COLO829 (cell line): ENCODE measurements around the gene SERPINA6.
"Not testable (repeated sequence)": the region's sequence is repeated elsewhere in the genome, so short reads cannot be mapped to it uniquely, and the experiment has no call there.

Experiments
- DNase-seq: peaks from one replicate; pipeline ENCODE4 v3.0.0; 2012; ENCODE audit warnings: low spot score

Gene SERPINA6

DNA sequence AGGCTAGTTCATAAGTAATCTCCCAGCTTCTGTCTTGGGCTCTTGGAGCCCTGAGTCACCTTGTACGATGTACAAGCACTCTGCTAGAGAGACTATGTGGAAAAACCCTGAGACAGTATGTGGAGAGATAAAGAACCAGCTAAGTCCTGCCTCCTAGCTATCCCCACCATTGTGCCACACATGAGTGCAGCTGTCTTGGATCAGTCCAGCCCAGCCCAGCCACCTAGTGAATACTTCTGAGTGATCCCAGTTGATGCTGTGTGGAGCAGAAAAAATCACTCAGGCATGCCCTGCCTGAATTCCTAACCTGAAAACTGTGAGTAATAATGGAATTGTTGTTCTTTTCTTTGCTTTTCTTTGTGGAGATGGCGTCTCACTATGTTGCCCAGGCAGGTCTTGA lies 5.1 kb upstream of the SERPINA6 start:
- DNase-seq: no peak

DNA sequence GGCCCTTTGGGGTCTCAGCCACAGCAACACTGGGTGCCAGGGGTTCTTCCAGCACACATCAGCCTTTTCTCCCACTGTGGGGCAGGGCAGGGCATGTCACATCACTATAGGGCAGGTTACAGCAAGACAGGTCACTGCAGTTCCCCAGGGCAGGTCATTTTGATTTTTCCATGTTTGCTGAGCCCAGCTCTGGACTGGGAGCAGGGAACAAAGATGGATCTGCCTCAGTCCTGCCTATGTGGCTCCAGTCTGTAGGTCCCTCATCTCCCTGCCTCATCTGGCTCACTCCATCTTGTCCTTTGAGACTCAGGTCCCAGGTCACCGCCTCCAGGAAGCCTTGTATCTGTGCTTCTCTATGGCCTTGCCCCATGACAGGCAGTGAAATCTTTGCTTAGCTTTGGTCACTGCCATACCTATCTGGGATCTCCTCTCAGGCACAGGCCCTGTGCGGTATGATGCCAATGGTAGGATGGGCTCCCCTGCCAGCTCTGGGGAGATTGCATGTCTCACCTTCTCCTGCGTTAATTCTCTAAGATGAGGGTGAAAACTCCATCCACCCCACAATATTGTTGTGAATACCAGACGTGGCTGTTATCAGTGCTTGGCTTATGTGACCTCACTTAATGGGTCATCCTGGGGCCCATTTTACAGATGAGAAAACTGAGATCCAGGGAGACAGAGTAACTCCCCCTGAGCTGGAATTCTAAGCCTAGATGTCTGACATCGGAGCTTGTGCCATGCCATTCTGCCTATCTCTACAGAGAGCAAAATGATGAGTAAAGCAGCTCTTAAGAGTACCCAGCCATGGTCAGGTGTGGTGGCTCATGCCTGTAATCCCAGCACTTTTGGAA lies 1.5 kb downstream of the SERPINA6 start:
- DNase-seq: no peak

DNA sequence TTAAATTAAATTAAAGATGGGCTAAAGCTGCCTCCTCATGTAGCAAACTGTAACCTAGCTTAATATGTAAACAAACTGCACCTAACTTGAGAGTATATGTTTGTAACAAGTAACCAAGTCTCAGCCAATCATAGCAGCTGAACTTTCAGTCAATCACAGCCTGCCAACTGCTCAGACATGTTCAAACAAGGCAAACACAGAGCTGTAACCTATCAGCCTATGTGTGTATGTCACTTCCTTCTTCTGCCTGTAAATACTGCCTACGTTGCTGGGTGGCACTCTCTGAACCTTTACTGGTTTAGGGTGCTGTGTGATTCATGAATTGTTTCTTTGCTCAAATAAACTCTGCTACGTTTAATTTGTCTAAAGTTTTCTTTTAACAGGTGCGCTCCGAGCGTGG lies 2.9 kb downstream of the SERPINA6 start:
- DNase-seq: no peak

DNA sequence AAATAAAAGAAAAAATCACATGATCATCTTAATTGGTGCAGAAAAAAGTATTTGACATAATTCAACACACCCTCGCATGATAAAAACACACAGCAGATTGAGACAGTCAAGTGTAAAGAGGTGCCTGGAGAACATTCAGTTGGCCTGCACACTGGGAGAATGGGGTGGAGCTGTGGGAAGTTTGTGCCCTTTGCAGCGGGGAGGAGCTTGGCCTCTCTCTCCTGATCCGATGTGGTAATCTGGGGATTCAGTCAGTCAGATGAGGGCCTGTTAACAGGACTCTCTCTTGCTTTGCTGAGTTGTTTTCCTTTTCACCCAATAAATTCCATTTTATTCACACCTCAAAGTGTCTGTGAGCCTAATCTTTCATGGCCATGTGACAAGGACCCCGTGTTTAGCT lies 5.9 kb downstream of the SERPINA6 start:
- no peak for DNase-seq

DNA sequence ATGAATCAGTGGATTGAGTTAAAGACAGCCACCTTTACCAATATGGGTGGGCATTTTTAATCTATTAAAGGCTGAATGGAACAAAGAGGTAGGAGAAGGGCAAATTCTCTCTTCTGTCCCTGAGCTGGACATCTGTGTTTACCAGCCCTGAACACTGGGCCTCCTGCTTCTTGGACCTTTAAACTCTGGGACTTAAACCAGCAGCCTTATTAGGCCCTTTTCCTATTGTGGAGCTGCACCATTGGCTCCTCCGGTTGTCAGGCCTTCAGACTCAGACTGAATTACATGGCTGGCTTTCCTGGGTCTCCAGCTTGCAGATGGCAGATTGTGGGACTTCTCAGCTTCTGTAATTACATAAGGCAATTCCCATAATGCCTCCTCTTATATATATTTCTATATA lies 6.4 kb downstream of the SERPINA6 start:
- no peak for DNase-seq

DNA sequence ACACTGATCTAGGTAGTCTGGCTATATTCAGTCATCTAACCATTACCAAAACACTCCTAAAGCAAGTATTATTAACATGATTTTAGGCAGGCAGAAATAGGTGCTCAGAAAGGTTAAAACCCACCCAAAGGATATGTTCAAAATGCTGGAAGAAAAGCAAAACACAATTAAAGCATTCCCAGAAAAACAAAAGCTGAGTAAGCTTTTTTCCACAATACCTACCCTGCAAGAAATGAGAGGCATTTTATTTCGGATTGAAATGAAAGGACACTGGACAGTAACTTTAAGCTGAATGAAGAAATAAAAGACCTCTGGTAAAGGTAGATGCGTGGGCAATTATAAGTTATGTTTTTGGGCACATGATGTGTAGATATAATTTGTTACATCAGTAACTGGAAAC lies 8.2 kb downstream of the SERPINA6 start:
- no peak for DNase-seq

DNA sequence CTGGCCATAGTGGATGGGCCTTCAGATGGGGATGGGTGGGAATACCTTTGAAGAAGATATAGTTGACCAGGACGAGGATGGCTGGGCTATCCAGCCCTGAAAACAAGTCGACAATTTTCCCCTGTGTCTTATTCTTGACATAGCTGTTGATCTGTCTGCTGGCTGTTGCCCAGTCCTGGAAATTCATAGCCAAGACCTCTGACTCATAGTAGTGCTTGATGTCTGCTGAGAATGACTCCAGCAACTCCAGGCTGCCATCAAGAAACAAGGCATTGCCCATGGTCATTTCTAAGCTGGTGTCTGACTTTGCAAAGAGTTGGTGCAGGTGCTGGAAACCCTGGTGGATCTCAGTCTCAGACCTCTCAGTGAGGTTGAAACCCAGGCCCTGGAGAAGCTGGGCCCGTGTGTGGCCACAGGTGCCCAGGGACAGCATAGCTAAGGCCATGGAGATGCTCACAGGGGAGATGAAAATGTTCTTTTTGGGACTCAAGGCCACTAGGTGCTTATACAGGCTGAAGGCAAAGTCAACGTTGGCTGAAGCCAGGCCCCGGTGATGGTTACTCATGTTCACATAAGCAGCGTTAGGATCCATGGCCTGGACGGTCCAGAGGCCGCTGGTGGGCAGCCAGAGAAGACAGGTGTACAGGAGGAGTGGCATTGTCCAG lies 9.0 kb downstream of the SERPINA6 start:
- no peak for DNase-seq

DNA sequence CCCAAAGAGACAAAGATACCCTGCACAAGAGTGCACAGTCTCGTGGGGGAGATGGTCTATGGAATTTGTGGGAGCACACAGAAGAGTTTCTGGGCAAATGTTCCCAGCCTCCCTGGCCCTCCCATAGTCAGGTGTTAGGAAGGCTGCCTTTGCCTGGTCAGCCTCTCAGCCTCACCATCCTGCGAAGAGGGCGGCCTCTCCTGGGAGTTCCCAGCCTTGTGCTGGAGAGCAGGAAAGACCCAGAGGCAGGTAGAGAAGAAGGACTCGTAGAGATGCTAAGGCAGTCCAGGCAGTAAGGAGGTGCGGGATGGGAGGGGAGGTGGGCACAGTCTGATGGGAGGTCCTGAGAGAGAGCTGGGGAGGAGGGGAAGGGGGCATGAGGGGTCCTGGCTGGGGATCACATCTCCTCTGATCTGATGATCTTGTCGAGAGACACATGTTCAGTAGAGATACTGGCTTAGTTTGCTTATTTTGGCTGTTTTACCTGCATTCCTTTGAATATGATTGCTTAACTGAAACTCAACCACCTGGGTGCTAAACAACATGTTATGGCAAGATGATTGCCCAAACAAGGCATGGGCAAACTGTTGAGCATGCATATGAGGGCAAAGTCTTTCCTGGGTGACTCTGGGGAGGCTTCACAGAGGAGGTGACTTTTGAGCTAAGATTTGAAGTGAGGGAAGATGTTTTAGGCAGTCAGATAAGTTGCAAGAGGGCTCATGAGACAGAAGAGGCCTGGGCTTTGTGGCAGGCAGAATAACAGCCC lies 10.5 kb downstream of the SERPINA6 start:
- no peak for DNase-seq

DNA sequence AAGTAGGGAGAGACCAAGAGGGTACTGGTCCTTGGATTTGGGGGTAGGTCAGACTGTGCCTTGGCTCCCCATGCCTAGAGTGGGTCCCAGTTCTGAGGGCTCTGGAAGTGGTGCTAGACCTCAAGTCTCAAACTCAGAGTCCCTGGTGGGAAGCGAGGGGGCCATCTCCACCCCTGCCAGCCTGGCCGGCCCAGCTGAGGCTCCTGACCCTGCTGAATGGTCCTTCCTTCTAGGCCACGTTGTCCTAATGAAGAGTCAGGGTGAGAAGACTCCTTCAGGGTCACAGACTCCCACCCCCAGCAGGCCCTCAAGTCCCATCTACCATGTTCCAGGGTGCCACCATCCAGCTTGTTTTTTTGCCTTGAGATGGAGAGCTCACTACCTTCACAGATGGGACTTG lies 12.9 kb downstream of the SERPINA6 start:
- DNase-seq: no peak

DNA sequence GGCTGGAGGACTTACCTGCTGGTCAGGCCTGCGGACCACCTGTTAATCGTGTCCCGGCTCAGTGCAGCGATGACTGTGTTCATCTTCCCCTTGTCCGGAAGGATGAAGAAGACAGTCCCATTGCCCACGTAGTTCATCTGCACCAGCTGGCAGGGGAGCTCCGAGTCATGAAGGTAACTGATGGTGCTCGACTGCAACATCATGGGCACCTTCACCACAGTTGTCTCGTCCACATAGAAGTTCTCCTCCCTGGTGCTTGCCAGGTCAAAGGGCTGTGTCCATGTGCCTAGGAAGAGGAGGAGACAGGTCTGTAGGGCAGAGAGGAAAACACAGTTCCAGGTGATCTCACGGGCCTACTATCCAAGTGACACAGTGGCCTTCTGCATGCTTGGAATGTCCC lies 13.4 kb downstream of the SERPINA6 start:
- DNase-seq: no peak

DNA sequence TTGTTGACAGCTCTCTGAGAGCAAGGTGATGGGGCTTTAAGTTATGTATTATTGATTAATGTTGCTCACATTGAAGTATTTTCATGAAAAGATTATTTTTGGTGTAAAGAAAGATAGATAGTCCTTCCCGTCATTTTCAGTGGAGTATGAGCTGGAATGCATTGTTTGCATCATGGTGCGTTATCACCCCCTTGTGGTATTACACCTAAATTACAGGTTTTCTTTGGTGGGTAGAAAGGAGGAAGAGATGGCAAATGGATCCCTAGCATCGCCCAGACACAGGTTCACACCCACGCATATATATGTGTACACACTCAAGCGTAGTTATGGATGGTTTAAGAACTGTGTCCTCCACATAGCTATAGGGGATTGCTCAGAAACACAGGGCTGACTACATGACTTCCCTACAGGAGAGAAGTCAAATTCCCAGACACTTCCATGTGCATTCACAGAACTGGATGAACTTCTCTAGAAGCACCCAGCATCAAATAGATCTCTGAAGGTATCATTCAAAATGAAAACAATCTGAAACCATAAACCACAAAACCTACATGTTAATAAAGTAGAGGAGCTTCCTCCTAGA lies 15.6 kb downstream of the SERPINA6 start:
- no peak for DNase-seq

DNA sequence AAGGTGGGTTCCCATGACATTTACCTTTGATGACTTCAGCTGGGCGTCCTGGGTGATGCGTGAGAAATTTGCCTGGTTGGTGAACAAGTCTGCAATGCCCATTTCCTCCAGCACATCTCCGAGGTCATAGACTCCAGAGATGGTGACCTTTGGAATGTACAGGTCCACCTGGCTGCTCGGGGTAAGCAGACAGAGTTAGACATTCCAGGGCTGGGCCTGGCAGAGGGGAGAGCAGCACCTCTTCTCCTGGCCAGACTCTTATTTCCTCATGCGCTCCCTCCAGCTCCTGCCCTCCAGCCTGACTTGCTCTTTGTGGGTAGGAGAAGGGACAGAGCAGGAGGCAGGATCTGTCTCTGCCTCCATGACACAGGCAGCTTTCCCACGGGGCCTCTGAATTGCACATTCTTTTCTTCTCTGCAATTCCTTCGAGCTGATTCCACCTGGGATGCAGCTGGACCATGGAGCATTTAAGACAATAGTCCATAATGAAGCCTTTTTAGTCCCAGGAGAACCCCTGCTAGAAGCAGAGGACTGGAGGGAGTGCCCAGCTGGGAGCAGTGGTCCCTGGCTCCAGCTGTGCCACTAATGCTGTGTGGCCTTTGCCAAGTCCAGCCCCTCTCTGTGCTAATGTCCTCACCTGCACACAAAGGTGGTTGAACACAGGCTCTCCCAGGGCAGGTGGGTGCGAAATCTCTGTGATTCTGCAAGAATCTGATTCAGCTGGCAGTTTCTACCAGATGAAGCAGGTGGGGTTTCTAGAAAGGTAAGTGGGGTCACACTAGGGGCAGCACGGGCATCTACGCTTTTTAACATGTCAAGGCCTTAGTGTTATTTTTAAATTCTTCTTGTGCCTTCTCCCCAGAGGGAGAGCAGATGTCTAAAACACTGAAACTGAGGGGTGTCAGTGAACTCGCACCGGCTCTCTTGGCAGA lies 16.8 kb downstream of the SERPINA6 start:
- DNase-seq: no peak

DNA sequence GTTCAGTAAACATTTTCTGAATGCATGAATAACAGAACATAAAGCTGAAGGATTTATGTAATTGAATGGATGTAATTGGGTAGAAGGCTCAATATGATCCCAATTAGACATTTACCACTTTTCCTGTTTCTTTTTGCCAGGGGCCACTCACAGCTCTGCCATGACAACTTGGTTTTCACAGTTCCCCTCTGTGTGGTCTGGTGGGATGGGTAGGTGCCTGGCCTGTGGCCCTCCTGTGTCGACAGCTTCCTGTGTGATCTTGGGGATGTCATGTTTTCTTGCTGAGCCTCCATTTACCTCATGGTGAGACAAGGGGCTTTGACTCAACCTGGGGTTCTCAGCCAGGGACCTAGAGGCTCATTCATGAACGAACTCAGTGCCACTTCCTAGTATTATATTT lies 17.5 kb downstream of the SERPINA6 start:
- DNase-seq: no peak

DNA sequence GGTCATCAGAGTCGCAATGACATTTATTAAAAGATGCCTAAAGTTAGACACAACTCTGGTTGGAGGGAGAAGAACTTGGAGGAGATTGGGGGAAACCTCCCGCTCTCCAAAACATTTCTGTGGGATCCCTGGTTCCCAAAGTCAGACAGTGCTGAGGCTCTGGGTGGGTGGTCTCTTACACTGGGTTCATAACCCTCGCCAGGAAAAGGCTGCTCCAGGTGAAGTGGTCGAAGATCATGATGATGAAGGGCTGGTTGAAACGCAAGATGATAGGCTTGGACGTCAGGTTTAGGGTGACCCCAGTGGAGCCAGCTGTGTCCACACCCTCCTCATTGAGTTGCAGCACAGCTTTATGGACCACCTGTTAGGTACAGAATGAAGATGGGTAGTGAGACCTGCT lies 18.9 kb downstream of the SERPINA6 start:
- no peak for DNase-seq

DNA sequence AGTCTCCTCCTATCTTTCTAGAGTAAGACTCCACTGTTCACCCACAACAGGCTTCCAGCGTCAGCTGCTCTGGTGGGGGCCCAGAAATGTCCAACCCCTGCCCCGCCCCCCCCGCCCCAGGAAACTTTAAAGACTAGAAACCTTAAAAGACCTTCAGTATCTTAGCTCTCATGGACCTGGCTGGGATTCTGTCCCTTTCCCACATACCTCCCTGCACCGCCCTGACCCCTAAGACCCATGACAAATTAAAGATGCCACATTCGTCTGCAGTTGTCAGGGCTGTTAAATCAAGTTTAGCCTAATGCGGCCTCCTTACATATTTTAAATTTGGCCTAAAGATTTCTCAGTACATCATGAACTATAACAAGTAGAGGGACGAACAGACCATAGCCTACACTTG lies 20.0 kb downstream of the SERPINA6 start:
- DNase-seq: no peak

DNA sequence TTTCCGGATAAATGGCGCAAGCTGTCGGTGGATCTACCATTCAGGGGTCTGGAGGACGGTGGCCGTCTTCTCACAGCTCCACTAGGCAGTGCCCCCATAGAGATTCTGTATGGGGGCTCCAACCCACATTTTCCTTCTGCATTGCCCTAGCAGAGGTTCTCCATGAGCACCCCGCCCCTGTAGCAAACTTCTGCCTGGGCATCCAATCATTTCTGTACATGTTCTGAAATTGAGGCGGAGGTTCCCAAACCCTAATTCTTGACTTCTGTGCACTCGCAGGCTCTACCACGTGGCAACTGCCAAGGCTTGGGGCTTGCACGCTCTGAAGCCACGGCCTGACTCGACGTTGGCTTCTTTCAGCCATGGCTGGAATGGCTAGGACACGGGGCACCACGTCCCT lies 25.0 kb downstream of the SERPINA6 start:
- no peak for DNase-seq

DNA sequence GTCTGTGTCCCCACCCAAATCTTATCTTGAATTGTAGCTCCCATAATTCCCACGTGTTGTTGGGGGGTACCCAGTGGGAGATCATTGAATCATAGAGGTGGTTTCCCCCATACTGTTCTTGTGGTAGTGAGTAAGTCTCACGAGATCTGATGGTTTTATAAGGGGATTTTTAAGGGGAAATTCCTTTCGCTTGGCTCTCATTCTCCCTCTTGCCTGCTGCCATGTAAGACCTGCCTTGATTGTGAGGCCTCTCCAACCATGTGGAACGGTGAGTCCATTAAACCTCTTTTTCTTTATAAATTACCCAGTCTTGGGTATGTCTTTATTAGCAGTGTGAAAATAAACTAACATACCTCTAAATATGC lies 27.0 kb downstream of the SERPINA6 start:
- not testable (repeated sequence) for DNase-seq

DNA sequence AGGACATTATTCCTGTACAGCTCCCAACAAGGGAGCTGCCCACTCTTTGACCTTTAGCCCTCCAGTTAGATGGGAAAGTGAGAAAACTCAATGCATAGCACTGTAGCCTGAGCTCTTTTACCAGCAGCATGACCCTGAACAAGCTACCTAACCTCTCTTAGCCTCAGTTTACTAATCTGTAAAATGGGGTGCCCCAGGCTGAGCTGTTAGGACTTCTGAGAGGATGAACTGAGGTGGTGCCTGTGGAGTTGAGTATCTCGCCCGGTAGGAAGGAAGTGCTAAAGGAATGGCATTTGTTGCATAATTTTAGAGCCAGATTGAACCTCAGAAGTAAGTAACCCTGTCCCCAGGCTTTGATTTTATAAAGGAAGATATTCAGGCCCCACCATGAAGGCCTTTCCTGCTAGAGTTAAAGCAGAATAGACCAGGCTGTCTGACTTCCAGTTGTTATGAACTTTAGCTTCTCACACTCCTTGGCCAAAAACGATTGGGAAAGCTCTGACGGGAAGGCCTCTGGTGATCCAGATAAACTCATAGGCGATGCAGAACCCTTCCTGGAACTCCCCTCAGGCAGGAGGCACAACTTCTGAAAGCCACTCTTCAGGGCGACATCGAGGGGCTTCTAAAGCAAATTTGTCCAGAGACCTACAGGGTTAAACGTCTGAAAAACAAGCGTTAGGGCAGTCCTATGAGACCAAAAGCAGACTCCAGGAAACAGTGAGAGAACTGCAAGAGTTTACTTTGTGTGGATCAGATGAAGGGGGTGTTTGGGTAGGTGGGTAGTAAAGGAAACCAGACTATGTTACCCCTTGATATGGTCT lies 27.6 kb downstream of the SERPINA6 start:
- DNase-seq: no peak

DNA sequence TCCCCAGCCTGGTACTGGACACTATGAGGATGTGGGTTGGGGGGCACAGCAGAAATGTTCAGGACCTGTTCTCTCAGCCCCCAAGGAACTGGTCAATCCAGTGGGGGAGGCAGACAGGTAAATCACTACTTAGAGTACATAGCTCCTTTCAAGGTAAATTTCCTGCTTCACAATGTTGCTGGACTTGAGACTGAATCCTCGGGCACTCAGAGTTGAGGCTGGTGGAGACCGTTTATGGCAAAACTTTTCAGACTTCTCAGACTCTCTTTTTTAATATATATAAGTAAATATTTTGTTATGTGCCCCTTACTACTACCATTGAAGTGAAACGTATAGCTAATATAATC lies 29.6 kb downstream of the SERPINA6 start:
- no peak for DNase-seq

DNA sequence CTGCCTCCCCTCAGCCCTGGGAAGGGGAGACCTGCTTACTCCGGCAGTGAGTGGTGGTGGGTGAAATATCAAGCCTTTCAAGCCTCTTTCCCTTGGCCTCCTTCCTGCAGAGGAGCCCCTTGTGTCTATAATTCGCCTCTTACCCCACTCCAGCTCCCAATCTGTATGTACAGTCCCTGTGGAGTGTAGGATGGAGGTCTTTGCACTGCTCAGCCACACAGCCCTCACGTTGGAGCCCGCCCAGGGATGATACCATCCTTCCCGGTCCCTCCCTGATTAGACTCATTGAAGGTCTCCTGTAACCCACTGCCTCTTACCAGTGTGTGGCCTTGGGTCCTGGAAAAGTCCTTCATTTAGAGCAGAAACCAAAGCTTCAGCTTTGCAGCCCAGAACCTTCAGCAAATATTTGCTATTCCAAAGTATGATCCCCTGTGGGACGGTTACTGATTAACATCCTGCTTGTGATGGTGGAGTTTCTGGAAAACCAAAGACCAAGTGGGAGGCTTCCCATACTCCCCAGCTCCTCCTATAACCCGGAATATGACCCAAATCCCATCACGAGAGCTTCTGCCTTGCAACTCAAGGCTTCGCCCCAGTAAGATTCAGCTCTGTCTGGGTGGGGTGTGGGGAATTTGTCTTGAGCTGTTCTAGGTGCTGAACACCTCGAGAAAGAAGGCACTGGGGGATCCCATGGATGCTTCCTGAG lies 30.1 kb downstream of the SERPINA6 start, which contains the start of gene SERPINA10:
Gene SERPINA10, minus strand, starts transcription at position 397 of the 706 bp plus-strand sequence. CDS start 2,675 bp downstream, outside the sequence.
- no peak for DNase-seq
